GM19324 (cell line): ENCODE data around the gene KLHL18.
"Not testable (repeated sequence)": the region's sequence is repeated elsewhere in the genome, so short reads cannot be mapped to it uniquely, and the experiment has no call there.

Source experiments
- ATAC-seq: cut with Tn5 transposase; IDR thresholded peaks from one replicate; pipeline ENCODE4 v1.9.1; 2021; ENCODE audit warnings: mild to moderate bottlenecking, moderate library complexity; ENCODE audit not compliant: unreplicated experiment, low FRiP score

KLHL18 gene

GRCh38 chr3:47270526-47270925, 12.2 kb upstream of the KLHL18 start:
- ATAC-seq = no peak

GRCh38 chr3:47273564-47273963, 9.2 kb upstream of the KLHL18 start:
- no peak for ATAC-seq

- ATAC-seq = no peak
These were observed 8.1 kb upstream of the KLHL18 start for GRCh38 chr3:47274652-47275051.

GRCh38 chr3:47276558-47276957, 6.2 kb upstream of the KLHL18 start:
- ATAC-seq = no peak

- ATAC-seq = no peak
These were observed 2.2 kb upstream of the KLHL18 start for GRCh38 chr3:47280519-47280918.

- ATAC-seq = no peak
These were observed 421 bp downstream of the KLHL18 start for GRCh38 chr3:47283193-47283537.

GRCh38 chr3:47283591-47284364, 1.0 kb downstream of the KLHL18 start:
- ATAC-seq = no peak

GRCh38 chr3:47288966-47289910, 6.5 kb downstream of the KLHL18 start:
- no peak for ATAC-seq

GRCh38 chr3:47291158-47291753, 8.5 kb downstream of the KLHL18 start:
- ATAC-seq = no peak

- ATAC-seq = not testable (repeated sequence)
These were observed 9.1 kb downstream of the KLHL18 start for GRCh38 chr3:47291754-47292420.

GRCh38 chr3:47293822-47294221, 11.1 kb downstream of the KLHL18 start:
- ATAC-seq = no peak

GRCh38 chr3:47294392-47294791, 11.6 kb downstream of the KLHL18 start:
- no peak for ATAC-seq

GRCh38 chr3:47295322-47295721, 12.6 kb downstream of the KLHL18 start:
- no peak for ATAC-seq

GRCh38 chr3:47295976-47296375, 13.2 kb downstream of the KLHL18 start:
- no peak for ATAC-seq

- ATAC-seq = peak; percentile 43
These were observed 14.0 kb downstream of the KLHL18 start for GRCh38 chr3:47296562-47297302.

- no peak for ATAC-seq
These were observed 15.7 kb downstream of the KLHL18 start for GRCh38 chr3:47298439-47298838.

GRCh38 chr3:47299381-47300318, 16.9 kb downstream of the KLHL18 start:
- ATAC-seq = no peak

- ATAC-seq = no peak
These were observed 18.7 kb downstream of the KLHL18 start for GRCh38 chr3:47301456-47301855.

- ATAC-seq = no peak
These were observed 23.3 kb downstream of the KLHL18 start for GRCh38 chr3:47306022-47306421.
